ENCODE measurements around the gene NRG3.

Gene NRG3

DNA sequence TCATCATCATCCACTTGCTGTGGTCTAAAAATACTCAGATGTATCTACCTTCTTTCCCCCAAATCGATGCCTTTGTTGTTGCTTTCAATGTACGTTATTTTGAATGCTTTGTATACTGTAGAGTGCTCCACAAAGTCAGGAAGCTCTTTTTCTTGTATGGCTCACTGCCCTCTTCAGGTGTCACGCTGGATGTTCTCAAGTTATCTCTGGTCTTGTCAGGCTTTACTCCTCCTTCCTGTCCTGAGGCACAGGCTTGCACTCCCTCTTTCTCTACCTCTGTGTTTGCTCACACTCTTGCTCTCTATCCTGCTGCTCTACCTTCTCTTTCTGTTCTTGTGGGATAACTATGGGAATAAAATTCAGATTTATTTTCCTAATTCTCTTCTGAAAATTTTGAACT is 381.3 kb downstream of the NRG3 start:
- Histone ChIP-seq H3K27ac (ENCODE audit: low read length) (no peak overlapping the region), H3K27me3 (ENCODE audit: insufficient read depth, low read length) (no peaks in the 10 kb centered on the region), H3K4me1 (ENCODE audit: insufficient read depth, low read length) (no peaks in the 10 kb centered on the region; the same call in 1 of the 2 replicates), H3K9me3 (ENCODE audit: insufficient read depth, low read depth, low read length) (no peaks in the 10 kb centered on the region), H3K9ac (ENCODE audit: low read depth, low read length) (no peak overlapping the region), H3K36me3 (ENCODE audit: insufficient read depth, low read depth, low read length) (no peaks in the 10 kb centered on the region), H3K4me3 (ENCODE audit: low read length) (no peak overlapping the region)

DNA sequence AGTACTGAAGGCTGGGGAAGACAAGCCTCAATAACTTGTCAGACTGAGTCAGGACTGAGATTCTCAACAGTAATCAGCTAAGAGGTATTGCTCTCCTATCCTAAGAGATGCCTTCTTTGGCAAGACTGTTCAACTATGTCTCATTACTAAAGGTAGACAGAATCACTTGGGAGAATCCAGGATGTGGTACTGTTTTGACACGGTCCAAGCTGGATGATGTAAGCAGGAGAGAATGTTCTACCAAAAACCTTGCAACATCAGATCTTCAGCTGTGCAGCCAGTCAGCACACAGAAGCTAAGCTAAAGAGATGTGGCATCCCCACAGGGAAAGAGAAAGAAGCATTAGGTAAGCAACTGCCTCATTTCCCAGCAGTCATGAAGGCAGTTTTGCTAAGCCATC is 391.4 kb downstream of the NRG3 start:
- Histone ChIP-seq H3K27ac (ENCODE audit: low read length) (no peak overlapping the region), H3K4me3 (ENCODE audit: low read length) (no peak overlapping the region), H3K9ac (ENCODE audit: low read depth, low read length) (no peak overlapping the region), H3K27me3 (ENCODE audit: insufficient read depth, low read length) (no peaks in the 10 kb centered on the region), H3K9me3 (ENCODE audit: insufficient read depth, low read depth, low read length) (no peaks in the 10 kb centered on the region), H3K4me1 (ENCODE audit: insufficient read depth, low read length) (peaks cover 12% of the 10 kb centered on the region; the same call in 1 of the 2 replicates), H3K36me3 (ENCODE audit: insufficient read depth, low read depth, low read length) (no peaks in the 10 kb centered on the region)

- peaks cover 12% of the 10 kb centered on the region; the same call in 1 of the 2 replicates for H3K4me1 ChIP-seq (ENCODE audit: insufficient read depth, low read length)
- H3K36me3 ChIP-seq (ENCODE audit: insufficient read depth, low read depth, low read length): no peaks in the 10 kb centered on the region
- H3K27ac ChIP-seq (ENCODE audit: low read length): no peak overlapping the region
These were observed 392.0 kb downstream of the NRG3 start for GRCh38 chr10:82267014-82267413.

DNA sequence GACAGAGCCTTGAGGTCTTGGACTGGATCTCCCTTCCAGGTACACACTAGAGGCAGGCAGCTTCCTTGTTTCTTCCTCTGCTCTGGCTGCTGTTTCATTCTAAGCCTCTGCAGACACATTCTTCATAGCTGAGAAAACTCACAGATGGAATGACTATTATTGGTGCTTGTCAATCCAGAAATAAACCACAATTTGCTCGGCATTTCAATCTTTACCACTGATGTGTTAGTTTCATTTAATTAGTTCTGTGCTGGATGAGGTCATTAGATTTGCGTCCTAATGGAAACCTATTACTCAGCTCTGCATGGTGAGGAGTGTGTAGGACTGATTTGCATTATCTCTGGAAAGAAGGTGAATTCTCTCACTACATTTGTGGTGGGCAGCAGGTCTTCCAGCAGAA is 392.5 kb downstream of the NRG3 start:
- Histone ChIP-seq H3K9me3 (ENCODE audit: insufficient read depth, low read depth, low read length) (no peaks in the 10 kb centered on the region), H3K4me3 (ENCODE audit: low read length) (no peak overlapping the region), H3K27ac (ENCODE audit: low read length) (no peak overlapping the region), H3K4me1 (ENCODE audit: insufficient read depth, low read length) (peaks cover 12% of the 10 kb centered on the region; the same call in 1 of the 2 replicates), H3K27me3 (ENCODE audit: insufficient read depth, low read length) (no peaks in the 10 kb centered on the region), H3K9ac (ENCODE audit: low read depth, low read length) (no peak overlapping the region), H3K36me3 (ENCODE audit: insufficient read depth, low read depth, low read length) (no peaks in the 10 kb centered on the region)

More at GRCh38 chr10:82267014-82267413, 392.0 kb downstream of the NRG3 start:
- Histone ChIP-seq H3K27me3 (ENCODE audit: insufficient read depth, low read length) (no peaks in the 10 kb centered on the region), H3K9ac (ENCODE audit: low read depth, low read length) (no peak overlapping the region), H3K9me3 (ENCODE audit: insufficient read depth, low read depth, low read length) (no peaks in the 10 kb centered on the region), H3K4me3 (ENCODE audit: low read length) (no peak overlapping the region)

DNA sequence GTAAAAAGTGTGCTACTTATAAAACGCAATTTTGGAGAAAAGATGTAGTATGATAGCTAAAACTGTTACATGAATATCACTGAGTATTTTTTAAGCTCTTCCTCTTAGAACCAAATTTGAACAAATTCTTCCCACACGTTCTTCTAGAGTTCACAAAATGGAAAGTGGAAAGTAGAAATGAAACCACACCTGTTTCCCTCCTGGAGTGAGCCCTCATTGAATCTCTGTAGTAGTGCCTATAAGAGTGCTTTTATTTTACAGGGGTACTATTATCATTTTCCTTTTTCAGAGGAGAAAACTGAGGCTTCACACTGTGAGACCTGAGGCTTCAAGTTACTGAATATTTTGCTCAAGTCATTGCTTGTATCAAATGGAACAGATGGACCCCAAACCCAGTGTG is 393.0 kb downstream of the NRG3 start:
- Histone ChIP-seq H3K4me1 (ENCODE audit: insufficient read depth, low read length) (peaks cover 12% of the 10 kb centered on the region; the same call in 1 of the 2 replicates), H3K27me3 (ENCODE audit: insufficient read depth, low read length) (no peaks in the 10 kb centered on the region), H3K9me3 (ENCODE audit: insufficient read depth, low read depth, low read length) (no peaks in the 10 kb centered on the region), H3K36me3 (ENCODE audit: insufficient read depth, low read depth, low read length) (no peaks in the 10 kb centered on the region), H3K4me3 (ENCODE audit: low read length) (no peak overlapping the region), H3K27ac (ENCODE audit: low read length) (no peak overlapping the region), H3K9ac (ENCODE audit: low read depth, low read length) (no peak overlapping the region)

DNA sequence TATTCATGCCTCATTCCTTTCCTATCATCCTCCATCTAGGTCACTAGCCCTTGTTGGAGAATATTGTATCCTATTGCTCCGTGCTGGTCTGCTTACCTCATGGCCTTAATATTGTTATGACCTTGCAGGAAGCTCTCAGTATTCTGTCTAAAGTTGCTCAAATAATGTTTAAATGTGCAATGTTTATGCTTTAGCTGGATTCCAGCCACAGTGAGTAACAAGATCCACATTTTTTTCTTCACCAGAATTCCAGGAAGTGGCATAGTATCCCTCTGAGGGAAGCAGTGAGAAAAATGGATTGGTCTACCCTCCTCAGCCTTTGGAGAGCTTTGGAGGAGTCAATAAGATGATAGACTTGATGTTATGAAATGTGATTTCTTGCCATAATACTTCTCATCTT is 402.6 kb downstream of the NRG3 start:
- H3K27me3 ChIP-seq (ENCODE audit: insufficient read depth, low read length): no peaks in the 10 kb centered on the region
- H3K9me3 ChIP-seq (ENCODE audit: insufficient read depth, low read depth, low read length): no peaks in the 10 kb centered on the region
- no peak overlapping the region for H3K4me3 ChIP-seq (ENCODE audit: low read length)
- no peaks in the 10 kb centered on the region for H3K4me1 ChIP-seq (ENCODE audit: insufficient read depth, low read length)
- H3K36me3 ChIP-seq (ENCODE audit: insufficient read depth, low read depth, low read length): no peaks in the 10 kb centered on the region
- no peak overlapping the region for H3K9ac ChIP-seq (ENCODE audit: low read depth, low read length)
- no peak overlapping the region for H3K27ac ChIP-seq (ENCODE audit: low read length)

DNA sequence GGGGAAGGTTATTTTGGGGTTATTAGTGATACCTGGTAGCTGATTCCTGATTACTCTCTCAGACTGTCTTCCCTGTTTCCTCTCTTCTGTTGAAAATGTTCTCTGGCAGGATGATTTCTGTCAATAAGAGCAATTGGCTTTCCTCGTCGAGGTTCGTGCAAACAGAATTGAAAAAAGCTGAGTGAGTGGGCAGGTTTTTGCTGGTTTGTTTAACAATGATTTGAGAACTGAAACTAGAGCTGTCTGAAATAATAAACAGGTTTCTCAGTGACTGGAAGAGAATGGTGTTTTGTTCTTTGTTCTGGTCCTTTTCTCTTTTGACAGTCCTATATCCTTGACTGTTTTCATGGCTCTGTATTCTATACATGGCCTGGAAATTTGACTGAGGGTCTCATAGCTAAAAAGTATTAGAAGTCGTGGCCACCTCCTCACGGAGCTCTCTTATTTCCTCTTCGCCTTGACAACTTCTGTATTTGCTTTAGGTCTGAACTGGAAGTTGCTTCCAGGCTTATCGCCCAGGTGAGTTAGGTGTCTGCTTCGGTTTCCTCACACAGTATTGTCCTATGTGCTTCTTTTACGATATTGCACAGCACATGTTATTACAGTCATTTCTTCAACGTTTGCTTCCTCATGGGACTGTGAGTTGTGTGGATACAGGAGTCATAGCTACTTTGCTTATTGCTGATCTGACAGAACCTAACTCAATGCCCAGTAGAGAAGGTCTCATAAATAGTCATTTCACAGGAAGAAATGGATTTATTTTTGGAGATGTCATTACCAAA is 403.6 kb downstream of the NRG3 start:
- Histone ChIP-seq H3K27ac (ENCODE audit: low read length) (no peak overlapping the region), H3K4me1 (ENCODE audit: insufficient read depth, low read length) (no peaks in the 10 kb centered on the region)

GRCh38 chr10:82282782-82283456 is 407.9 kb downstream of the NRG3 start:
- Histone ChIP-seq H3K4me1 (ENCODE audit: insufficient read depth, low read length) (no peaks in the 10 kb centered on the region), H3K9ac (ENCODE audit: low read depth, low read length) (no peak overlapping the region), H3K27ac (ENCODE audit: low read length) (no peak overlapping the region), H3K9me3 (ENCODE audit: insufficient read depth, low read depth, low read length) (no peaks in the 10 kb centered on the region), H3K36me3 (ENCODE audit: insufficient read depth, low read depth, low read length) (no peaks in the 10 kb centered on the region), H3K4me3 (ENCODE audit: low read length) (no peak overlapping the region), H3K27me3 (ENCODE audit: insufficient read depth, low read length) (no peaks in the 10 kb centered on the region)

More for the DNA sequence above, 403.6 kb downstream of the NRG3 start:
- no peaks in the 10 kb centered on the region for H3K9me3 ChIP-seq (ENCODE audit: insufficient read depth, low read depth, low read length)
- H3K4me3 ChIP-seq (ENCODE audit: low read length): no peak overlapping the region
- H3K36me3 ChIP-seq (ENCODE audit: insufficient read depth, low read depth, low read length): no peaks in the 10 kb centered on the region
- H3K27me3 ChIP-seq (ENCODE audit: insufficient read depth, low read length): no peaks in the 10 kb centered on the region
- H3K9ac ChIP-seq (ENCODE audit: low read depth, low read length): no peak overlapping the region

DNA sequence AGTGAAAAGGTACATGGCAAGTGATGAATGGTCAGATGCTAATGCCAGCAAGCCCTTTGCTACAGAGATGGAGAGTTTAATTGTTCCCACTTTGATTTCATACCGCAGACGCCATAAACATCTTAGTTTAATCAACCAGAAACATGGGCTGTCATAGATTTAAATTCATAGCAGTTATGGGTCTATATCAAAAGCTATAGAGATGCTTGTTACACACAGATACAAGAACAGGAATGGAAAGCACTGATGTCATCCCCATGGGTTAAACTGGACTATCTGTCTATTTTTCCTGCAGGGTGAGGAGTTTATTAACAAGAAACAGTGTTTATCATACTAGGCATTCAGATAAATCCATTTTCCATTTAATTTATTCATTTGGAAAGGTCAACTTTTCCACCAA is 409.2 kb downstream of the NRG3 start:
- Histone ChIP-seq H3K27ac (ENCODE audit: low read length) (no peak overlapping the region), H3K4me3 (ENCODE audit: low read length) (no peak overlapping the region), H3K36me3 (ENCODE audit: insufficient read depth, low read depth, low read length) (no peaks in the 10 kb centered on the region), H3K4me1 (ENCODE audit: insufficient read depth, low read length) (no peaks in the 10 kb centered on the region), H3K27me3 (ENCODE audit: insufficient read depth, low read length) (no peaks in the 10 kb centered on the region), H3K9ac (ENCODE audit: low read depth, low read length) (no peak overlapping the region), H3K9me3 (ENCODE audit: insufficient read depth, low read depth, low read length) (no peaks in the 10 kb centered on the region)

DNA sequence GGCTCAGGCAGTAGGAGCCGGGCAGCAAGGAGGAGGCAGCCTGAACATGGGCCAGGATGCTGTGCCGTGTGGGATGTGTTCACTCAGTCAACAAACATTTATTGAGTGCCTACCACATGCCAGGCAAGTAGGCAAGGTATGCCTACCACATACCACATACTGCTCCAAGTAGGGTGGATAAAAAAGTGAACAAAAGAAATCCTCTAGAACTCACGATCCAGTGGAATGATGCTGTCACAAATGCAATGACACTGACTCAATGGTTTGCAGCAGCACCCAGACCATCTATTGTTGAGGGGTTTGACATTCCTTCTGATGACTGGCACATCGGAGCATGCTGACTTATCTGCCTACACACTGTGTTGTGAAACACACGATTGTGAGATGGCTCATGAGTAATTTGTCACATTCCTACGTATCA is 413.5 kb downstream of the NRG3 start:
- Histone ChIP-seq H3K36me3 (ENCODE audit: insufficient read depth, low read depth, low read length) (no peaks in the 10 kb centered on the region), H3K9me3 (ENCODE audit: insufficient read depth, low read depth, low read length) (no peaks in the 10 kb centered on the region), H3K27me3 (ENCODE audit: insufficient read depth, low read length) (no peaks in the 10 kb centered on the region), H3K27ac (ENCODE audit: low read length) (no peak overlapping the region), H3K4me1 (ENCODE audit: insufficient read depth, low read length) (no peaks in the 10 kb centered on the region), H3K4me3 (ENCODE audit: low read length) (no peak overlapping the region), H3K9ac (ENCODE audit: low read depth, low read length) (no peak overlapping the region)

DNA sequence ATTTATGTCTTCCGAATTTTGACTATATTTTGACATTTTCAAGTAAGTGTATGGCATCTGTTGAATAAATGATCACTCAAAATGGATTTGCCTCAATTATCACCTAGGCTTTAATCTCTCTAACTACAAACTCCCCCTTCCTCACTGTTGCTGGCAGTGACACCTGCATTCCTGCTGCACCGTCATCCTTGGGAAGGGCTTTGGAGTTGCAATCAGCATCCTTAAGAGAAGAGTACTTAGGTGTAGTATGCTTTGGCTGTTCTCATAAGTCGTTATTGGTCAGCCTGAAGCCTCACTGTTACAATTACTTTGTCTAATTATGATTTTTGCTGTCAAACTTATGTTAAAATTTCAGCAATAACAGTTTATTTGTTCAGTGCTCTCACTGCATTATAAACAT is 415.0 kb downstream of the NRG3 start:
- H3K27ac ChIP-seq (ENCODE audit: low read length): no peak overlapping the region
- no peaks in the 10 kb centered on the region for H3K9me3 ChIP-seq (ENCODE audit: insufficient read depth, low read depth, low read length)

GRCh38 chr10:82294874-82295378 is 419.9 kb downstream of the NRG3 start:
- Histone ChIP-seq H3K27me3 (ENCODE audit: insufficient read depth, low read length) (no peaks in the 10 kb centered on the region), H3K27ac (ENCODE audit: low read length) (no peak overlapping the region), H3K4me1 (ENCODE audit: insufficient read depth, low read length) (no peaks in the 10 kb centered on the region), H3K4me3 (ENCODE audit: low read length) (no peak overlapping the region), H3K9ac (ENCODE audit: low read depth, low read length) (no peak overlapping the region), H3K9me3 (ENCODE audit: insufficient read depth, low read depth, low read length) (no peaks in the 10 kb centered on the region), H3K36me3 (ENCODE audit: insufficient read depth, low read depth, low read length) (no peaks in the 10 kb centered on the region)

More for the DNA sequence above, 415.0 kb downstream of the NRG3 start:
- H3K27me3 ChIP-seq (ENCODE audit: insufficient read depth, low read length): no peaks in the 10 kb centered on the region
- no peak overlapping the region for H3K4me3 ChIP-seq (ENCODE audit: low read length)
- no peaks in the 10 kb centered on the region for H3K4me1 ChIP-seq (ENCODE audit: insufficient read depth, low read length)
- H3K9ac ChIP-seq (ENCODE audit: low read depth, low read length): no peak overlapping the region
- no peaks in the 10 kb centered on the region for H3K36me3 ChIP-seq (ENCODE audit: insufficient read depth, low read depth, low read length)

Data from iPS-20b (cell line).